Sigmoid colon (tissue), 4 donors: ENCODE results near the gene ELF2.

Experiments
- CTCF ChIP-seq, 4 experiments: fragments of 450-650 bp in 3 of 4; fragments of 200-600 bp in 1 of 4; IDR thresholded peaks; one replicate each; pipeline ENCODE4 v1.5.1; 2016 to 2019; ENCODE audit warnings: antibody characterized with exemption in 4 of 4, mild to moderate bottlenecking in 3 of 4, moderate library complexity in 2 of 4
- POLR2A ChIP-seq, 2 donors: fragments of 450-650 bp; IDR thresholded peaks; one replicate each; pipeline ENCODE4 v1.6.1; 2016; ENCODE audit warnings: antibody characterized with exemption in 2 of 2, mild to moderate bottlenecking in 2 of 2, moderate library complexity in 2 of 2
- POLR2AphosphoS5 ChIP-seq, 4 donors: sonication (generic); formaldehyde crosslinking; IDR thresholded peaks; one replicate each; pipeline ENCODE4 v1.6.1; 2017; ENCODE audit warnings: antibody characterized with exemption in 4 of 4

GRCh38 chr4:139142087-139142486 is 34.9 kb downstream of the ELF2 start:
- no peak for TF ChIP-seq CTCF (IDR thresholded peaks at IDR 0.05)
- no peak for TF ChIP-seq POLR2A (IDR thresholded peaks at IDR 0.05)
- TF ChIP-seq POLR2AphosphoS5 (IDR thresholded peaks at IDR 0.05), result no peak
